Gastroesophageal sphincter (tissue), 3 donors: Measurements from ENCODE around the gene KRT9.

Experiments
- CTCF ChIP-seq, 4 experiments: fragments of 200-600 bp in 2 of 4; fragments of 450-650 bp in 2 of 4; sonication (generic) in 1 of 4; IDR thresholded peaks; one replicate each; pipeline ENCODE4 v1.5.1; 2017 to 2019; ENCODE audit warnings: antibody characterized with exemption in 4 of 4, mild to moderate bottlenecking in 2 of 4, moderate library complexity in 2 of 4
- EP300 ChIP-seq: sonication (generic); formaldehyde crosslinking; IDR thresholded peaks from one replicate; pipeline ENCODE4 v1.6.1; 2017; ENCODE audit warnings: antibody characterized with exemption, mild to moderate bottlenecking
- POLR2A ChIP-seq, 2 donors: fragments of 450-650 bp; IDR thresholded peaks; one replicate each; pipeline ENCODE4 v1.6.1; 2017; ENCODE audit warnings: antibody characterized with exemption in 2 of 2, mild to moderate bottlenecking in 2 of 2, moderate library complexity in 1 of 2
- POLR2AphosphoS5 ChIP-seq: sonication (generic); formaldehyde crosslinking; IDR thresholded peaks from one replicate; pipeline ENCODE4 v1.6.1; 2017; ENCODE audit warnings: antibody characterized with exemption

- TF ChIP-seq CTCF (IDR thresholded peaks at IDR 0.05) (no peak), POLR2AphosphoS5 (no peak), POLR2A (IDR thresholded peaks at IDR 0.05) (no peak), EP300 (no peak)
These were observed 41.6 kb upstream of the KRT9 start for GRCh38 chr17:41613277-41614082.
